K562 (cell line): ENCODE data around the gene CRYBA1. TPM values are rescaled to one million over a fixed set of nuclear protein-coding genes. Genes with fewer than 3 reads are reported as not detected.

Source experiments
- ATAC-seq: fragments of 200-7000 bp; cut with Tn5 transposase; 3 replicates; pipeline ENCODE4 v1.9.1; 2020; ENCODE audit warnings: moderate library complexity
- BruUV-seq: library from RNA; stranded (reverse); fragments of 400-500 nt; replicated peaks from 2 replicates; lab custom pipeline; 2021; lab: Mats Ljungman, UMichigan
- CTCF ChIA-PET: fragments of 300-600 bp; formaldehyde crosslinking; extraction: SDS; loops from one replicate; lab custom pipeline; 2021; ENCODE audit warnings: low intra/inter-chr PET ratio; lab: Yijun Ruan, JAX
- POLR2A ChIA-PET: fragments of 300-600, 350-650 bp; sonication (Branson Sonifier 250); formaldehyde crosslinking; extraction: SDS; loops from one replicate; lab custom pipeline; 2021; ENCODE audit warnings: antibody characterized with exemption, inconsistent platforms; lab: Yijun Ruan, JAX
- DNase-seq, 4 experiments: peaks; one replicate each; pipeline versions ENCODE4 v3.0.0 to v3.0.0-alpha.2; 2011 to 2018; ENCODE audit warnings: low spot score in 3 of 4, mixed read lengths in 3 of 4; ENCODE audit errors: extremely low read depth in 1 of 4
- FAIRE-seq: peaks from 2 replicates; lab custom pipeline; 2011; peaks lifted over from hg19 to GRCh38; lab: Jason Lieb, UNC
- H2AFZ ChIP-seq: 2 replicates; pipeline ENCODE4 v1.6.0; 2011; ENCODE audit warnings: low read depth, low read length, control low read depth, inconsistent platforms
- H3K27ac ChIP-seq: fragments of 200-600 bp; 3 replicates; pipeline ENCODE4 v1.8.0; 2011; ENCODE audit warnings: low read depth, mild to moderate bottlenecking, control low read depth, inconsistent platforms, low read length, moderate library complexity, mixed read lengths; ENCODE audit errors: extremely low read depth
- H3K27me3 ChIP-seq, 2 experiments: fragments of 300-600 bp in 1 of 2; 2 replicates in 1 of 2; 3 replicates in 1 of 2; pipeline versions ENCODE4 v1.6.0 to v1.8.0; 2011; ENCODE audit warnings: inconsistent platforms in 2 of 2, low read length in 2 of 2, mild to moderate bottlenecking in 1 of 2, mixed read lengths in 1 of 2, moderate library complexity in 1 of 2; ENCODE audit not compliant: control insufficient read depth in 2 of 2, insufficient read depth in 2 of 2
- H3K36me3 ChIP-seq: fragments of 300-600 bp; 3 replicates; pipeline ENCODE4 v1.8.0; 2011; ENCODE audit warnings: mild to moderate bottlenecking, low read length, inconsistent platforms; ENCODE audit not compliant: control insufficient read depth, insufficient read depth
- H3K4me1 ChIP-seq, 2 experiments: fragments of 200-600 bp in 1 of 2; replicated peaks in 1 of 2; 2 replicates in 1 of 2; 3 replicates in 1 of 2; pipeline versions ENCODE4 v1.5.1 to v1.8.0; 2011; ENCODE audit warnings: inconsistent platforms in 2 of 2, low read length in 2 of 2, mild to moderate bottlenecking in 1 of 2, mixed read lengths in 1 of 2, moderate library complexity in 1 of 2; ENCODE audit not compliant: control insufficient read depth in 2 of 2, insufficient read depth in 2 of 2
- H3K4me2 ChIP-seq: 2 replicates; pipeline ENCODE4 v1.6.1; 2011; ENCODE audit warnings: low read length, control low read depth, inconsistent platforms, mixed read lengths; ENCODE audit not compliant: insufficient read depth
- H3K4me3 ChIP-seq: fragments of 200-600 bp; sonication (generic), shearing (Covaris generic); 2 replicates; pipeline ENCODE4 v1.5.1; 2016; ENCODE audit warnings: control low read depth, inconsistent platforms
- H3K79me2 ChIP-seq: fragments of 200-600 bp; 3 replicates; pipeline ENCODE4 v1.8.0; 2011; ENCODE audit warnings: low read length, inconsistent platforms; ENCODE audit not compliant: control insufficient read depth, insufficient read depth
- H3K9ac ChIP-seq, 2 experiments: 2 replicates each; pipeline versions ENCODE4 v1.6.0 to v1.6.1; 2011; ENCODE audit warnings: low read depth in 2 of 2, low read length in 2 of 2, control low read depth in 1 of 2, inconsistent platforms in 1 of 2, mild to moderate bottlenecking in 1 of 2, mixed read lengths in 1 of 2; ENCODE audit not compliant: insufficient read depth in 1 of 2
- H3K9me1 ChIP-seq: one replicate; pipeline ENCODE4 v1.6.0; 2011; ENCODE audit warnings: inconsistent platforms, mild to moderate bottlenecking, low read length, moderate library complexity; ENCODE audit not compliant: control insufficient read depth, insufficient read depth
- H3K9me3 ChIP-seq: replicated peaks from 2 replicates; pipeline ENCODE4 v1.5.1; 2011; ENCODE audit warnings: low read depth, low read length, inconsistent platforms; ENCODE audit not compliant: control insufficient read depth, insufficient read depth
- H4K20me1 ChIP-seq: replicated peaks from 2 replicates; pipeline ENCODE4 v1.6.1; 2011; ENCODE audit warnings: low read length, inconsistent platforms, mixed read lengths; ENCODE audit not compliant: control insufficient read depth, insufficient read depth
- CEBPG ChIP-seq, 3 experiments: fragments of 200-800 bp in 1 of 3; sonication (Bioruptor generic) in 1 of 3; sonication (generic) in 1 of 3; formaldehyde crosslinking in 1 of 3; IDR thresholded peaks in 2 of 3; conservative IDR thresholded peaks in 1 of 3; 2 replicates each; pipeline versions ENCODE4 v1.6.1 to v1.8.0; 2016 to 2022; ENCODE audit warnings: missing compliant biosample characterization in 2 of 3, missing genetic modification characterization in 2 of 3, mild to moderate bottlenecking in 1 of 3, missing genetic modification reagents in 1 of 3
- CTBP1 ChIP-seq: fragments of 450-650 bp; IDR thresholded peaks from 2 replicates; pipeline ENCODE4 v1.6.1; 2016; ENCODE audit warnings: borderline replicate concordance
- PRPF4 ChIP-seq: fragments of 200-400 bp; formaldehyde crosslinking; IDR thresholded peaks from one replicate; pipeline ENCODE4 v1.6.1; 2017; ENCODE audit warnings: low read length, low read depth, mild to moderate bottlenecking; ENCODE audit not compliant: insufficient read depth, poor library complexity, severe bottlenecking
- TARDBP ChIP-seq: fragments of 450-650 bp; IDR thresholded peaks from 2 replicates; pipeline ENCODE4 v1.6.1; 2016
- ZC3H4 ChIP-seq: sonication (generic); formaldehyde crosslinking; IDR thresholded peaks from 2 replicates; pipeline ENCODE4 v1.9.0; 2021; ENCODE audit warnings: missing genetic modification reagents, borderline replicate concordance
- WGBS: fragments of 100-300 bp; shearing (Covaris generic); methylation state at CpG from one replicate; pipeline ENCODE4 v1.1.6; 2016; ENCODE audit warnings: low coverage, mixed read lengths; ENCODE audit not compliant: insufficient coverage; ENCODE audit errors: missing lambda C conversion rate; 5-methylcytosine and 5-hydroxymethylcytosine counted together
- in situ Hi-C: fragments of 300-500 bp; cut with MboI; formaldehyde crosslinking; loops from 4 replicates; pipeline ENCODE4 v1.15.0; 2018; ENCODE audit warnings: inconsistent platforms, mixed read lengths
- intact Hi-C: fragments of 100-400 bp; cut with micrococcal nuclease; formaldehyde crosslinking; loops from 2 replicates; pipeline ENCODE4 v1.14.2; 2022
- polyA plus RNA-seq, 8 experiments: library from polyadenylated mRNA; depleted of rRNA in 4 of 8; stranded (reverse) in 5 of 8; unstranded in 3 of 8; fragments of >200 nt; fragmentation: Nextera tagmentation in 2 of 8; fragmentation: Illumina TruSeq in 1 of 8; extraction: Ambion mirVana in 2 of 8; extraction: Trizol in 1 of 8; gene quantifications; 2 replicates each; pipeline versions ENCODE4 v1.2.1 to v1.2.3, GENCODE V29; 2011 to 2014; ENCODE audit warnings: inconsistent platforms in 1 of 8, missing spikeins in 1 of 8
- total RNA-seq, 7 experiments: library from RNA; depleted of rRNA in 6 of 7; stranded (reverse); fragments of >200 nt in 6 of 7; fragmentation: Illumina TruSeq in 2 of 7; extraction: Trizol in 2 of 7; gene quantifications; 2 replicates each; pipeline versions ENCODE4 v1.2.1 to v1.2.3, GENCODE V29; 2011 to 2021; ENCODE audit warnings: low replicate concordance in 1 of 7
- TF ChIP-seq, protein P1 (sequence below): fragments of 450-650 bp; IDR thresholded peaks from 2 replicates; pipeline ENCODE4 v1.6.1; 2014; ENCODE audit warnings: low read depth, mild to moderate bottlenecking, moderate library complexity, borderline replicate concordance
- TF ChIP-seq, protein P2 (sequence below), 2 experiments: IDR thresholded peaks; 2 replicates each; pipeline ENCODE4 v1.6.1; 2012; ENCODE audit warnings: improper control_type of control experiment in 2 of 2, low read depth in 2 of 2, low read length in 2 of 2, borderline replicate concordance in 1 of 2
- TF ChIP-seq, protein P3 (sequence below): sonication (generic); formaldehyde crosslinking; IDR thresholded peaks from 2 replicates; pipeline ENCODE4 v1.8.1; 2023; ENCODE audit warnings: mild to moderate bottlenecking, missing genetic modification reagents
- TF ChIP-seq, protein P4 (sequence below), 3 experiments: IDR thresholded peaks in 2 of 3; conservative IDR thresholded peaks in 1 of 3; 2 replicates each; pipeline ENCODE4 v1.5.1; 2011 to 2012; ENCODE audit warnings: low read length in 3 of 3, mild to moderate bottlenecking in 3 of 3, control low read depth in 2 of 3, improper control_type of control experiment in 1 of 3, inconsistent platforms in 1 of 3, low read depth in 1 of 3, mixed read lengths in 1 of 3, moderate library complexity in 1 of 3; ENCODE audit not compliant: insufficient read depth in 2 of 3

Gene CRYBA1
- total and polyA plus RNA-seq, 9 of the 15 experiments (the other 6 are each of a cell fraction or from before 2014, with no cell fraction given): not detected

DNA sequence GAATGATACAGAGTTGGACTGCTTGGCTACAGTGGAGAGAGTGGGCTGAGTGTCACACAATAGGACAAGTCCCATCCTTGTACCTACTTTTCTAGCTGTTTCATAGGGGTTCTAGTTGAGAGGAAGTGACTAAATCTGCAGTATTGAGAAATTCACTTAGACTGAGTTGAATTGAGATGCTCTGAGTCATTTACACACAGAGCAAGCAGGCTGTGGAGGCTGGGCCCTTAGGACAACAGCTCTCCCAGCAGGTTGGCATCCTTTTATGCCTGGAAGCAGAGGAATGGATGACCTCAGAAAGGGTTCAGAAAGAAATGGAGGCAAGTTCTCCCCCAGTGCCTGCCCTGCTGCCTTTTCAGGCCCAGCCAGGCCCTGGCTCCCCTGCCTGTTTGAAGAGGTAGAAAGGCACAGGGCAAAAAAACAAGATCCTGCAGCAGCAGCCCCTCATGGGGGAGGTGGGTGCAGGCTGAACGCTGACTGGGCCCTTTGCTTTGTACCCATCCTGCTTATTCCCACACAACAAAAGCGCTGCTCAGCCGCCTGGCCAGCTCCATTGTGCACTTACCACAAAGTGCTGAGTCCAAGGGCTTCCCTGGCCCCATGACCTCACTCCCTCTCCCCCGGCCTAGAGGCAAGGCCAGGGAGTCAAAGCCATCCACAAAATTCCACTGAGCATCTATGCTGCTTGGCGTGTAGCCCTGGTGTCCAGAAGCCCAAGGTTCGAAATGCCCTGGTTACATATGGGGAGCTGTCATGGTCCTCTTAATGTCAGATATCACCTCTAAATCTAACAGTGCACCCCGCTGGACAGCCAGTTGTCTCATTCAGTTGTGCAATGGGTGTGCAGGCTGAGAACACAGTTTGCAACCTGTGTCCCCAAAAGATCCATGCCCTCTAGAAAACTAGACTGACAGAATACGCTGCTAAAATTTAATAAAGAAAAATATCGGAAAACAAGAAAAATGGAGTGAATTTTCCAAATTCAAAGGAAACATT, 5.4 kb upstream of the CRYBA1 start:
- WGBS: 43% methylated on average over 9 of the region's 9 CpGs
- no peak for FAIRE-seq
- Histone ChIP-seq H3K9me1 (no peaks in the 10 kb centered on the region), H3K9ac (peak overlapping the region in 1 of 2 experiments; percentile 37; a peak in 1 of 4 replicates), H3K27ac (no peak overlapping the region), H4K20me1 (no peaks in the 10 kb centered on the region), H2AFZ (no peak overlapping the region), H3K4me1 (peaks cover 3 to 13% of the 10 kb centered on the region in 2 experiments; a peak in 3 of 5 replicates), H3K9me3 (no peaks in the 10 kb centered on the region), H3K27me3 (no peaks in the 10 kb centered on the region), H3K79me2 (no peaks in the 10 kb centered on the region), H3K4me3 (no peak overlapping the region), H3K4me2 (no peak overlapping the region), H3K36me3 (no peaks in the 10 kb centered on the region)
- peak; percentile 52 for ATAC-seq
- peak in 1 of 4 experiments; percentile 25 for DNase-seq
- no TSS peak for BruUV-seq
- intact Hi-C loops (loop anchor here (10.0 kb wide), 1 partner anchor 96 kb away; no protein-coding TSS in a partner anchor), in situ Hi-C loops (no loop called here)
- CTCF ChIA-PET: interaction anchor here (0.5 to 1.4 kb wide), 3 partner anchors 9 to 118 kb away, joined by 3 to 5 read pairs (median 4); no protein-coding TSS in a partner anchor
- POLR2A ChIA-PET: interaction anchor here (0.9 to 1.3 kb wide), 4 partner anchors 9 to 53 kb away, joined by 3 to 4 read pairs (median 4); partner anchors contain the start of gene NUFIP2
- TF ChIP-seq TARDBP: no peak
- TF ChIP-seq, protein P1, sequence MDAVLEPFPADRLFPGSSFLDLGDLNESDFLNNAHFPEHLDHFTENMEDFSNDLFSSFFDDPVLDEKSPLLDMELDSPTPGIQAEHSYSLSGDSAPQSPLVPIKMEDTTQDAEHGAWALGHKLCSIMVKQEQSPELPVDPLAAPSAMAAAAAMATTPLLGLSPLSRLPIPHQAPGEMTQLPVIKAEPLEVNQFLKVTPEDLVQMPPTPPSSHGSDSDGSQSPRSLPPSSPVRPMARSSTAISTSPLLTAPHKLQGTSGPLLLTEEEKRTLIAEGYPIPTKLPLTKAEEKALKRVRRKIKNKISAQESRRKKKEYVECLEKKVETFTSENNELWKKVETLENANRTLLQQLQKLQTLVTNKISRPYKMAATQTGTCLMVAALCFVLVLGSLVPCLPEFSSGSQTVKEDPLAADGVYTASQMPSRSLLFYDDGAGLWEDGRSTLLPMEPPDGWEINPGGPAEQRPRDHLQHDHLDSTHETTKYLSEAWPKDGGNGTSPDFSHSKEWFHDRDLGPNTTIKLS: no peak
- no peak for TF ChIP-seq PRPF4
- TF ChIP-seq, protein P2, sequence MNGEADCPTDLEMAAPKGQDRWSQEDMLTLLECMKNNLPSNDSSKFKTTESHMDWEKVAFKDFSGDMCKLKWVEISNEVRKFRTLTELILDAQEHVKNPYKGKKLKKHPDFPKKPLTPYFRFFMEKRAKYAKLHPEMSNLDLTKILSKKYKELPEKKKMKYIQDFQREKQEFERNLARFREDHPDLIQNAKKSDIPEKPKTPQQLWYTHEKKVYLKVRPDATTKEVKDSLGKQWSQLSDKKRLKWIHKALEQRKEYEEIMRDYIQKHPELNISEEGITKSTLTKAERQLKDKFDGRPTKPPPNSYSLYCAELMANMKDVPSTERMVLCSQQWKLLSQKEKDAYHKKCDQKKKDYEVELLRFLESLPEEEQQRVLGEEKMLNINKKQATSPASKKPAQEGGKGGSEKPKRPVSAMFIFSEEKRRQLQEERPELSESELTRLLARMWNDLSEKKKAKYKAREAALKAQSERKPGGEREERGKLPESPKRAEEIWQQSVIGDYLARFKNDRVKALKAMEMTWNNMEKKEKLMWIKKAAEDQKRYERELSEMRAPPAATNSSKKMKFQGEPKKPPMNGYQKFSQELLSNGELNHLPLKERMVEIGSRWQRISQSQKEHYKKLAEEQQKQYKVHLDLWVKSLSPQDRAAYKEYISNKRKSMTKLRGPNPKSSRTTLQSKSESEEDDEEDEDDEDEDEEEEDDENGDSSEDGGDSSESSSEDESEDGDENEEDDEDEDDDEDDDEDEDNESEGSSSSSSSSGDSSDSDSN (IDR thresholded peaks at IDR 0.05; ENCODE audit: borderline replicate concordance in 1 of 2, low read depth in 2 of 2, low read length in 2 of 2): no peak
- TF ChIP-seq CTBP1: peak; percentile 14; the same call in 1 of the 2 replicates
- no peak for TF ChIP-seq ZC3H4 (CRISPR knock-in tag)
- TF ChIP-seq, protein P3, sequence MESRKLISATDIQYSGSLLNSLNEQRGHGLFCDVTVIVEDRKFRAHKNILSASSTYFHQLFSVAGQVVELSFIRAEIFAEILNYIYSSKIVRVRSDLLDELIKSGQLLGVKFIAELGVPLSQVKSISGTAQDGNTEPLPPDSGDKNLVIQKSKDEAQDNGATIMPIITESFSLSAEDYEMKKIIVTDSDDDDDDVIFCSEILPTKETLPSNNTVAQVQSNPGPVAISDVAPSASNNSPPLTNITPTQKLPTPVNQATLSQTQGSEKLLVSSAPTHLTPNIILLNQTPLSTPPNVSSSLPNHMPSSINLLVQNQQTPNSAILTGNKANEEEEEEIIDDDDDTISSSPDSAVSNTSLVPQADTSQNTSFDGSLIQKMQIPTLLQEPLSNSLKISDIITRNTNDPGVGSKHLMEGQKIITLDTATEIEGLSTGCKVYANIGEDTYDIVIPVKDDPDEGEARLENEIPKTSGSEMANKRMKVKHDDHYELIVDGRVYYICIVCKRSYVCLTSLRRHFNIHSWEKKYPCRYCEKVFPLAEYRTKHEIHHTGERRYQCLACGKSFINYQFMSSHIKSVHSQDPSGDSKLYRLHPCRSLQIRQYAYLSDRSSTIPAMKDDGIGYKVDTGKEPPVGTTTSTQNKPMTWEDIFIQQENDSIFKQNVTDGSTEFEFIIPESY: peak; percentile 86
- TF ChIP-seq CEBPG (CRISPR knock-in tag; IDR thresholded peaks at IDR 0.05): no peak
- peak; percentile 14 to 35; a peak in 1 of 4 replicates for TF ChIP-seq CEBPG (tag; conservative IDR thresholded peaks at IDR 0.05 in 1 of 2, IDR thresholded peaks at IDR 0.05 in 1 of 2)
- TF ChIP-seq, protein P4, sequence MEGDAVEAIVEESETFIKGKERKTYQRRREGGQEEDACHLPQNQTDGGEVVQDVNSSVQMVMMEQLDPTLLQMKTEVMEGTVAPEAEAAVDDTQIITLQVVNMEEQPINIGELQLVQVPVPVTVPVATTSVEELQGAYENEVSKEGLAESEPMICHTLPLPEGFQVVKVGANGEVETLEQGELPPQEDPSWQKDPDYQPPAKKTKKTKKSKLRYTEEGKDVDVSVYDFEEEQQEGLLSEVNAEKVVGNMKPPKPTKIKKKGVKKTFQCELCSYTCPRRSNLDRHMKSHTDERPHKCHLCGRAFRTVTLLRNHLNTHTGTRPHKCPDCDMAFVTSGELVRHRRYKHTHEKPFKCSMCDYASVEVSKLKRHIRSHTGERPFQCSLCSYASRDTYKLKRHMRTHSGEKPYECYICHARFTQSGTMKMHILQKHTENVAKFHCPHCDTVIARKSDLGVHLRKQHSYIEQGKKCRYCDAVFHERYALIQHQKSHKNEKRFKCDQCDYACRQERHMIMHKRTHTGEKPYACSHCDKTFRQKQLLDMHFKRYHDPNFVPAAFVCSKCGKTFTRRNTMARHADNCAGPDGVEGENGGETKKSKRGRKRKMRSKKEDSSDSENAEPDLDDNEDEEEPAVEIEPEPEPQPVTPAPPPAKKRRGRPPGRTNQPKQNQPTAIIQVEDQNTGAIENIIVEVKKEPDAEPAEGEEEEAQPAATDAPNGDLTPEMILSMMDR (IDR thresholded peaks at IDR 0.05 in 2 of 3, conservative IDR thresholded peaks at IDR 0.05 in 1 of 3; ENCODE audit: insufficient read depth in 2 of 3, low read depth in 1 of 3, low read length in 3 of 3): peak in 2 of 3 experiments; percentile 17 to 35; a peak in 2 of 6 replicates
